HepG2 (cell line): Measurements from ENCODE around the gene SBSN. TPM values are rescaled to one million over a fixed set of nuclear protein-coding genes. Genes with fewer than 3 reads are reported as not detected.

Source experiments
- CREM ChIP-seq, 2 experiments: sonication (generic) in 1 of 2; formaldehyde crosslinking in 1 of 2; IDR thresholded peaks; 2 replicates each; pipeline versions ENCODE4 v1.4.0 to v1.6.1; 2016 to 2020; ENCODE audit warnings: antibody characterized with exemption in 1 of 2, mild to moderate bottlenecking in 1 of 2, missing genetic modification reagents in 1 of 2
- CSRNP2 ChIP-seq: sonication (generic); formaldehyde crosslinking; conservative IDR thresholded peaks from 2 replicates; pipeline ENCODE4 v1.8.0; 2022; ENCODE audit warnings: low read depth, missing genetic modification reagents
- GTF2F1 ChIP-seq: fragments of 150-350 bp; IDR thresholded peaks from 2 replicates; pipeline ENCODE4 v1.6.1; 2014; ENCODE audit warnings: low read length
- HMG20A ChIP-seq: IDR thresholded peaks from 2 replicates; pipeline ENCODE4 v1.6.1; 2016; ENCODE audit warnings: borderline replicate concordance
- HNRNPL ChIP-seq: fragments of 200-400 bp; formaldehyde crosslinking; IDR thresholded peaks from 2 replicates; pipeline ENCODE4 v1.6.1; 2017; ENCODE audit warnings: mild to moderate bottlenecking, low read depth, low read length
- MAFK ChIP-seq, 2 experiments: IDR thresholded peaks in 1 of 2; conservative IDR thresholded peaks in 1 of 2; 2 replicates each; pipeline ENCODE4 v1.6.1; 2011; ENCODE audit warnings: improper control_type of control experiment in 2 of 2, low read length in 2 of 2
- PLRG1 ChIP-seq: fragments of 450-650 bp; conservative IDR thresholded peaks from 2 replicates; pipeline ENCODE4 v1.6.1; 2016
- SIX1 ChIP-seq: sonication (generic); formaldehyde crosslinking; IDR thresholded peaks from 2 replicates; pipeline ENCODE4 v1.4.0; 2020; ENCODE audit warnings: missing genetic modification reagents, borderline replicate concordance
- SOX6 ChIP-seq, 2 experiments: fragments of 450-650 bp in 1 of 2; sonication (generic) in 1 of 2; formaldehyde crosslinking in 1 of 2; IDR thresholded peaks; 2 replicates each; pipeline versions ENCODE4 v1.4.0 to v1.6.1; 2017 to 2020; ENCODE audit warnings: antibody characterized with exemption in 1 of 2, mild to moderate bottlenecking in 1 of 2, missing genetic modification reagents in 1 of 2
- THAP11 ChIP-seq: IDR thresholded peaks from 2 replicates; pipeline ENCODE4 v1.6.1; 2016; ENCODE audit warnings: missing biosample characterization, missing genetic modification reagents
- ZBTB25 ChIP-seq: IDR thresholded peaks from 2 replicates; pipeline ENCODE4 v1.6.1; 2018; ENCODE audit warnings: missing genetic modification reagents
- ZBTB34 ChIP-seq: sonication (generic); formaldehyde crosslinking; IDR thresholded peaks from 2 replicates; pipeline ENCODE4 v1.8.0; 2022; ENCODE audit warnings: mild to moderate bottlenecking, missing genetic modification reagents
- ZBTB44 ChIP-seq: sonication (generic); formaldehyde crosslinking; IDR thresholded peaks from 2 replicates; pipeline ENCODE4 v1.4.0; 2020; ENCODE audit warnings: missing genetic modification reagents
- ZNF276 ChIP-seq: sonication (generic); formaldehyde crosslinking; IDR thresholded peaks from 2 replicates; pipeline ENCODE4 v1.4.0; 2020; ENCODE audit warnings: mild to moderate bottlenecking, low read depth, missing genetic modification reagents
- ZNF326 ChIP-seq: sonication (generic); formaldehyde crosslinking; IDR thresholded peaks from 2 replicates; pipeline ENCODE4 v1.4.0; 2020; ENCODE audit warnings: missing genetic modification reagents, borderline replicate concordance
- ZNF501 ChIP-seq: sonication (generic); formaldehyde crosslinking; IDR thresholded peaks from 2 replicates; pipeline ENCODE4 v1.5.1; 2020; ENCODE audit warnings: mild to moderate bottlenecking, moderate library complexity, missing genetic modification reagents
- ZNF558 ChIP-seq: sonication (generic); formaldehyde crosslinking; IDR thresholded peaks from 2 replicates; pipeline ENCODE4 v1.9.0; 2022; ENCODE audit warnings: mild to moderate bottlenecking, missing genetic modification reagents, borderline replicate concordance
- ZNF563 ChIP-seq: sonication (generic); formaldehyde crosslinking; IDR thresholded peaks from 2 replicates; pipeline ENCODE4 v1.8.0; 2022; ENCODE audit warnings: mild to moderate bottlenecking, moderate library complexity, missing genetic modification reagents
- ZSCAN12 ChIP-seq: sonication (generic); formaldehyde crosslinking; IDR thresholded peaks from 2 replicates; pipeline ENCODE4 v1.9.0; 2021; ENCODE audit warnings: mild to moderate bottlenecking, missing genetic modification reagents
- ZSCAN20 ChIP-seq: sonication (generic); formaldehyde crosslinking; IDR thresholded peaks from 2 replicates; pipeline ENCODE4 v1.4.0; 2020; ENCODE audit warnings: missing genetic modification reagents, mild to moderate bottlenecking, borderline replicate concordance
- polyA plus RNA-seq, 8 experiments: library from polyadenylated mRNA; depleted of rRNA in 3 of 8; stranded (reverse) in 7 of 8; unstranded in 1 of 8; fragments of >200 nt; fragmentation: Illumina TruSeq in 4 of 8; extraction: Trizol in 4 of 8; gene quantifications; 2 replicates each; pipeline versions ENCODE4 v1.2.1 to v1.2.3, GENCODE V29; 2011 to 2016; ENCODE audit warnings: low read depth in 4 of 8, missing spikeins in 1 of 8, mixed read lengths in 1 of 8; ENCODE audit not compliant: insufficient read depth in 1 of 8
- total RNA-seq, 5 experiments: library from RNA; depleted of rRNA; stranded (reverse); fragments of >200 nt; fragmentation: Illumina TruSeq; extraction: Trizol; gene quantifications; 2 replicates each; pipeline ENCODE4 v1.2.3, GENCODE V29; 2016; ENCODE audit warnings: low read depth in 1 of 5

The SBSN gene
- total and polyA plus RNA-seq, 2 of the 13 experiments (the other 11 are each of a cell fraction or from before 2014, with no cell fraction given), result not detected

GRCh38 chr19:35495107-35496064 lies 32.7 kb downstream of the SBSN start (continued):
- no peak for TF ChIP-seq HNRNPL
- no peak for TF ChIP-seq ZNF558 (CRISPR knock-in tag)
- no peak for TF ChIP-seq CREM (IDR thresholded peaks at IDR 0.05)
- no peak for TF ChIP-seq CREM (CRISPR knock-in tag; IDR thresholded peaks at IDR 0.05)
- no peak for TF ChIP-seq ZNF326 (CRISPR knock-in tag)
- TF ChIP-seq GTF2F1, result no peak
- no peak for TF ChIP-seq PLRG1
- TF ChIP-seq ZNF563, result no peak
- no peak for TF ChIP-seq ZBTB34 (CRISPR knock-in tag)
- no peak; the same call in 1 of the 2 replicates for TF ChIP-seq ZBTB25
- no peak for TF ChIP-seq SIX1 (CRISPR knock-in tag)
- peak; percentile 33; the same call in 1 of the 2 replicates for TF ChIP-seq THAP11
- peak; percentile 50; the same call in 1 of the 2 replicates for TF ChIP-seq ZNF501 (CRISPR knock-in tag)
- no peak for TF ChIP-seq MAFK (conservative IDR thresholded peaks at IDR 0.05 in 1 of 2, IDR thresholded peaks at IDR 0.05 in 1 of 2; ENCODE audit: low read length in 2 of 2)
- TF ChIP-seq HMG20A (CRISPR knock-in tag), result no peak
- no peak for TF ChIP-seq CSRNP2 (CRISPR knock-in tag)
- no peak for TF ChIP-seq ZNF276
- TF ChIP-seq SOX6 (IDR thresholded peaks at IDR 0.05), result no peak
- peak; percentile 32; the same call in 1 of the 2 replicates for TF ChIP-seq SOX6 (CRISPR knock-in tag; IDR thresholded peaks at IDR 0.05)
- TF ChIP-seq ZBTB44 (CRISPR knock-in tag), result no peak
- 0 out of 2 replicates have a peak, but pooled peaks have one; percentile 17 for TF ChIP-seq ZSCAN12 (CRISPR knock-in tag)
- TF ChIP-seq ZSCAN20 (CRISPR knock-in tag), result no peak
